ENCODE data around the gene TIGAR. TPM values are rescaled to one million over a fixed set of nuclear protein-coding genes. Genes with fewer than 3 reads are reported as not detected.

Gene TIGAR
- total RNA-seq, 1 experiment from 2014 or later = 42.7 TPM

- H3K27me3 Mint-ChIP-seq (ENCODE audit: insufficient read depth, unreplicated experiment) = no peaks in the 10 kb centered on the region
- intact Hi-C loops (cut with micrococcal nuclease; ENCODE audit: unreplicated experiment) = no loop called here
- BruUV-seq (replicated peaks) = no TSS peak
- Histone ChIP-seq H3K4me1 (no peaks in the 10 kb centered on the region), H3K9me3 (no peaks in the 10 kb centered on the region), H3K27me3 (replicated peaks; ENCODE audit: control insufficient read depth, insufficient read depth, low read length) (no peaks in the 10 kb centered on the region), H3K36me3 (ENCODE audit: control insufficient read depth, insufficient read depth, low read length) (no peaks in the 10 kb centered on the region), H3K4me3 (ENCODE audit: low read depth, low read length) (no peak overlapping the region)
- no peaks in the 10 kb centered on the region for H3K9me3 Mint-ChIP-seq (ENCODE audit: unreplicated experiment)
- ChIA-PET POLR2A (no interaction called here), CTCF (no interaction called here)
- TF ChIP-seq CTCF (IDR thresholded peaks at IDR 0.05; ENCODE audit: insufficient read depth in 1 of 2, low read depth in 1 of 2, low read length in 1 of 2, severe bottlenecking in 1 of 2, unreplicated experiment in 1 of 2) = no peak
- peaks cover under 1% of the 10 kb centered on the region for H3K4me1 Mint-ChIP-seq (ENCODE audit: low read depth, unreplicated experiment)
- H3K27ac Mint-ChIP-seq (ENCODE audit: unreplicated experiment) = no peak overlapping the region
- peaks cover 31% of the 10 kb centered on the region for H3K36me3 Mint-ChIP-seq (ENCODE audit: insufficient read depth, unreplicated experiment)
- no peak overlapping the region for H3K4me3 Mint-ChIP-seq (ENCODE audit: unreplicated experiment)
- DNase-seq = no peak
Observed at GRCh38 chr12:4296751-4297150, 24.3 kb upstream of the TIGAR start.

- Histone ChIP-seq H3K36me3 (ENCODE audit: control insufficient read depth, insufficient read depth, low read length) (no peaks in the 10 kb centered on the region), H3K27me3 (replicated peaks; ENCODE audit: control insufficient read depth, insufficient read depth, low read length) (no peaks in the 10 kb centered on the region), H3K4me3 (ENCODE audit: low read depth, low read length) (no peak overlapping the region), H3K9me3 (no peaks in the 10 kb centered on the region), H3K4me1 (peaks cover 7% of the 10 kb centered on the region)
- CTCF ChIA-PET = no interaction called here
- H3K9me3 Mint-ChIP-seq (ENCODE audit: unreplicated experiment) = no peaks in the 10 kb centered on the region
- no peak overlapping the region for H3K27ac Mint-ChIP-seq (ENCODE audit: unreplicated experiment)
- no peak for TF ChIP-seq CTCF (IDR thresholded peaks at IDR 0.05; ENCODE audit: insufficient read depth in 1 of 2, low read depth in 1 of 2, low read length in 1 of 2, severe bottlenecking in 1 of 2, unreplicated experiment in 1 of 2)
- intact Hi-C loops (cut with micrococcal nuclease; ENCODE audit: unreplicated experiment) = no loop called here
- H3K27me3 Mint-ChIP-seq (ENCODE audit: insufficient read depth, unreplicated experiment) = no peaks in the 10 kb centered on the region
- no peak overlapping the region for H3K4me3 Mint-ChIP-seq (ENCODE audit: unreplicated experiment)
- H3K4me1 Mint-ChIP-seq (ENCODE audit: low read depth, unreplicated experiment) = peaks cover 9% of the 10 kb centered on the region
- POLR2A ChIA-PET = no interaction called here
- DNase-seq = no peak
- H3K36me3 Mint-ChIP-seq (ENCODE audit: insufficient read depth, unreplicated experiment) = peaks cover 37% of the 10 kb centered on the region
- no TSS peak for BruUV-seq (replicated peaks)
Observed at GRCh38 chr12:4297617-4298016, 23.4 kb upstream of the TIGAR start.

GRCh38 chr12:4300883-4301282, 20.1 kb upstream of the TIGAR start:
- peaks cover 37% of the 10 kb centered on the region for H3K36me3 Mint-ChIP-seq (ENCODE audit: insufficient read depth, unreplicated experiment)
- POLR2A ChIA-PET = no interaction called here
- Histone ChIP-seq H3K9me3 (no peaks in the 10 kb centered on the region), H3K27me3 (replicated peaks; ENCODE audit: control insufficient read depth, insufficient read depth, low read length) (no peaks in the 10 kb centered on the region), H3K4me1 (peaks cover 16% of the 10 kb centered on the region), H3K36me3 (ENCODE audit: control insufficient read depth, insufficient read depth, low read length) (no peaks in the 10 kb centered on the region), H3K4me3 (ENCODE audit: low read depth, low read length) (no peak overlapping the region)
- H3K27ac Mint-ChIP-seq (ENCODE audit: unreplicated experiment) = no peak overlapping the region
- BruUV-seq (replicated peaks) = no TSS peak
- H3K4me3 Mint-ChIP-seq (ENCODE audit: unreplicated experiment) = no peak overlapping the region
- no peak for TF ChIP-seq CTCF (IDR thresholded peaks at IDR 0.05; ENCODE audit: insufficient read depth in 1 of 2, low read depth in 1 of 2, low read length in 1 of 2, severe bottlenecking in 1 of 2, unreplicated experiment in 1 of 2)
- CTCF ChIA-PET = no interaction called here
- peaks cover 26% of the 10 kb centered on the region for H3K4me1 Mint-ChIP-seq (ENCODE audit: low read depth, unreplicated experiment)
- intact Hi-C loops (cut with micrococcal nuclease; ENCODE audit: unreplicated experiment) = no loop called here
- no peaks in the 10 kb centered on the region for H3K9me3 Mint-ChIP-seq (ENCODE audit: unreplicated experiment)
- H3K27me3 Mint-ChIP-seq (ENCODE audit: insufficient read depth, unreplicated experiment) = no peaks in the 10 kb centered on the region
- DNase-seq = no peak

All from Caco-2 (cell line).